Tibial nerve (tissue), 3 donors: ENCODE results near the gene PERM1.

Experiments used
- POLR2A ChIP-seq, 2 donors: fragments of 450-650 bp; IDR thresholded peaks; one replicate each; pipeline ENCODE4 v1.6.1; 2017; ENCODE audit warnings: antibody characterized with exemption in 2 of 2, mild to moderate bottlenecking in 2 of 2, moderate library complexity in 2 of 2
- TF ChIP-seq, protein P1 (sequence below), 5 experiments: fragments of 200-600 bp in 3 of 5; fragments of 450-650 bp in 2 of 5; sonication (generic) in 3 of 5; IDR thresholded peaks; one replicate each; pipeline ENCODE4 v1.5.1; 2016 to 2019; ENCODE audit warnings: antibody characterized with exemption in 5 of 5, mild to moderate bottlenecking in 3 of 5, moderate library complexity in 2 of 5

- TF ChIP-seq, protein P1, sequence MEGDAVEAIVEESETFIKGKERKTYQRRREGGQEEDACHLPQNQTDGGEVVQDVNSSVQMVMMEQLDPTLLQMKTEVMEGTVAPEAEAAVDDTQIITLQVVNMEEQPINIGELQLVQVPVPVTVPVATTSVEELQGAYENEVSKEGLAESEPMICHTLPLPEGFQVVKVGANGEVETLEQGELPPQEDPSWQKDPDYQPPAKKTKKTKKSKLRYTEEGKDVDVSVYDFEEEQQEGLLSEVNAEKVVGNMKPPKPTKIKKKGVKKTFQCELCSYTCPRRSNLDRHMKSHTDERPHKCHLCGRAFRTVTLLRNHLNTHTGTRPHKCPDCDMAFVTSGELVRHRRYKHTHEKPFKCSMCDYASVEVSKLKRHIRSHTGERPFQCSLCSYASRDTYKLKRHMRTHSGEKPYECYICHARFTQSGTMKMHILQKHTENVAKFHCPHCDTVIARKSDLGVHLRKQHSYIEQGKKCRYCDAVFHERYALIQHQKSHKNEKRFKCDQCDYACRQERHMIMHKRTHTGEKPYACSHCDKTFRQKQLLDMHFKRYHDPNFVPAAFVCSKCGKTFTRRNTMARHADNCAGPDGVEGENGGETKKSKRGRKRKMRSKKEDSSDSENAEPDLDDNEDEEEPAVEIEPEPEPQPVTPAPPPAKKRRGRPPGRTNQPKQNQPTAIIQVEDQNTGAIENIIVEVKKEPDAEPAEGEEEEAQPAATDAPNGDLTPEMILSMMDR (IDR thresholded peaks at IDR 0.05) = no peak
- no peak for TF ChIP-seq POLR2A (IDR thresholded peaks at IDR 0.05)
Measured at GRCh38 chr1:1021010-1021919, 39.4 kb upstream of the PERM1 start.
